ENCODE results near the gene ZBTB20. TPM values are rescaled to one million over a fixed set of nuclear protein-coding genes. Genes with fewer than 3 reads are reported as not detected.

Gene ZBTB20
- total and polyA plus RNA-seq, 2 of the 4 experiments (the other 2 are of a cell fraction) = 0.75 to 14.7 TPM

DNA sequence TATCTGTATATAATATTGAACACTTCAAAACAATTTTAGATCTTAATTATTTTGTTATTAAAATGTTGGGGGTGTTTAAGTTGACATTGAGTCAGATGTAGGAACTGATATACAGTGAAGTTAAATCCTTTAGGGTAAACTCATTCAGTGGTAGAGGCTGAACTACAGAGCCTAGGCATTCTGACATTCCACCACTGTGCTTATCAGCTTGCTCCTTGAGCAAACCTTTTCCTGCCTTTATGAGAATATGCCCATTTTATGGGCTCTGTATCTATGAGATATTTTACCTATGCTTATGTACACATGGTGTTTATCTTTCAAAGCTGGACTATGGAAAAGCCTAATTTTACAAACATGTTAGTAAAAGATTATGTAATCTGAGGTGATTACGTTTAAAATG, 407.5 kb downstream of the ZBTB20 start:
- H3K36me3 ChIP-seq (ENCODE audit: control insufficient read depth, insufficient read depth, low read length) = no peaks in the 10 kb centered on the region
- H4K91ac ChIP-seq (ENCODE audit: insufficient read depth, low read depth, low read length) = no peak overlapping the region
- H2AFZ ChIP-seq (replicated peaks; ENCODE audit: low read length, poor library complexity) = no peak overlapping the region
- no peak overlapping the region for H4K5ac ChIP-seq (ENCODE audit: low read depth, low read length)
- H3K4me2 ChIP-seq (ENCODE audit: low read depth, low read length) = no peak overlapping the region
- no peaks in the 10 kb centered on the region for H3K27me3 ChIP-seq (ENCODE audit: control insufficient read depth, insufficient read depth, low read length)
- no peak for DNase-seq
- CTCF ChIA-PET = interaction anchor here (0.7 kb wide), 1 partner anchor 1080 kb away, joined by 3 read pairs; no protein-coding TSS in a partner anchor
- no TSS peak for BruUV-seq (replicated peaks)
- POLR2A ChIA-PET (ENCODE audit: unreplicated experiment) = no interaction called here
- no peak overlapping the region for H2AK9ac ChIP-seq (replicated peaks; ENCODE audit: low read depth, low read length, poor library complexity)
- no peak overlapping the region for H3K9ac ChIP-seq (ENCODE audit: low read depth, low read length)
- H4K20me1 ChIP-seq (ENCODE audit: insufficient read depth, low read length) = no peaks in the 10 kb centered on the region
- no peak for ATAC-seq (ENCODE audit: low read depth)
- no peak overlapping the region for H2BK20ac ChIP-seq (ENCODE audit: low read depth, low read length)
- no peak overlapping the region for H3K56ac ChIP-seq (ENCODE audit: extremely low read depth, insufficient read depth, low read length)
- no peak overlapping the region for H3K18ac ChIP-seq (ENCODE audit: low read depth, low read length)
- no peak overlapping the region for H2BK5ac ChIP-seq (ENCODE audit: low read depth, low read length, poor library complexity, severe bottlenecking)
- dilution Hi-C loops (cut with HindIII; ENCODE audit: low sequenced_read_pairs, unreplicated experiment) (no loop called here), in situ Hi-C loops (cut with MboI; ENCODE audit: low sequenced_read_pairs) (no loop called here), intact Hi-C loops (cut with micrococcal nuclease) (no loop called here)
- TF ChIP-seq CTCF (conservative IDR thresholded peaks at IDR 0.05; ENCODE audit: low read depth, low read length) (no peak), MAZ (IDR thresholded peaks at IDR 0.05; ENCODE audit: borderline replicate concordance, low read depth, low read length) (no peak), SMC3 (IDR thresholded peaks at IDR 0.05; ENCODE audit: low read depth, low read length) (no peak), RFX5 (IDR thresholded peaks at IDR 0.05; ENCODE audit: low read depth, low read length) (no peak), FOS (IDR thresholded peaks at IDR 0.05; ENCODE audit: low read depth, low read length) (no peak), USF2 (IDR thresholded peaks at IDR 0.05; ENCODE audit: low read depth, low read length) (no peak), BHLHE40 (IDR thresholded peaks at IDR 0.05; ENCODE audit: low read depth, low read length) (no peak), CHD1 (IDR thresholded peaks at IDR 0.05; ENCODE audit: low read depth, low read length) (no peak), MAFK (IDR thresholded peaks at IDR 0.05; ENCODE audit: low read depth, low read length) (no peak), MXI1 (IDR thresholded peaks at IDR 0.05; ENCODE audit: borderline replicate concordance, low read depth, low read length) (no peak), NFE2L2 (IDR thresholded peaks at IDR 0.05; ENCODE audit: low read depth, low read length) (no peak), RCOR1 (IDR thresholded peaks at IDR 0.05; ENCODE audit: insufficient replicate concordance, low read length) (no peak), POLR2A (IDR thresholded peaks at IDR 0.05; ENCODE audit: low read depth, low read length) (no peak), RAD21 (IDR thresholded peaks at IDR 0.05; ENCODE audit: low read length) (no peak), CEBPB (IDR thresholded peaks at IDR 0.05; ENCODE audit: low read depth, low read length) (no peak)
- TF ChIP-seq, protein P1, sequence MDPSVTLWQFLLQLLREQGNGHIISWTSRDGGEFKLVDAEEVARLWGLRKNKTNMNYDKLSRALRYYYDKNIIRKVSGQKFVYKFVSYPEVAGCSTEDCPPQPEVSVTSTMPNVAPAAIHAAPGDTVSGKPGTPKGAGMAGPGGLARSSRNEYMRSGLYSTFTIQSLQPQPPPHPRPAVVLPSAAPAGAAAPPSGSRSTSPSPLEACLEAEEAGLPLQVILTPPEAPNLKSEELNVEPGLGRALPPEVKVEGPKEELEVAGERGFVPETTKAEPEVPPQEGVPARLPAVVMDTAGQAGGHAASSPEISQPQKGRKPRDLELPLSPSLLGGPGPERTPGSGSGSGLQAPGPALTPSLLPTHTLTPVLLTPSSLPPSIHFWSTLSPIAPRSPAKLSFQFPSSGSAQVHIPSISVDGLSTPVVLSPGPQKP (IDR thresholded peaks at IDR 0.05; ENCODE audit: borderline replicate concordance, low read depth, low read length) = no peak
- H3K14ac ChIP-seq (replicated peaks; ENCODE audit: low read depth, low read length) = no peak overlapping the region
- no peaks in the 10 kb centered on the region; the same call in 1 of the 2 replicates for H3K9me1 ChIP-seq (ENCODE audit: insufficient read depth, low read length)
- no peak overlapping the region for H3K23ac ChIP-seq (ENCODE audit: low read depth, low read length)
- H3K79me1 ChIP-seq (ENCODE audit: low read depth in 1 of 2, low read length in 2 of 2) = no peaks in the 10 kb centered on the region
- H3K27ac ChIP-seq (ENCODE audit: insufficient read depth, low read length) = no peak overlapping the region
- H3K9me3 ChIP-seq (ENCODE audit: control insufficient read depth, insufficient read depth, low read length) = no peaks in the 10 kb centered on the region
- H3K4ac ChIP-seq (ENCODE audit: low read depth, low read length) = no peak overlapping the region
- H2BK120ac ChIP-seq (ENCODE audit: low read depth, low read length) = no peak overlapping the region
- no CpG with 5 or more reads among the region's 1 CpG for WGBS, 2 experiments (ENCODE audit: extremely low coverage in 2 of 2, insufficient read length in 1 of 2)
- H2BK15ac ChIP-seq (ENCODE audit: low read depth, low read length) = no peak overlapping the region
- H2AK5ac ChIP-seq (ENCODE audit: low read depth, low read length) = no peak overlapping the region
- no peak overlapping the region for H3K4me3 ChIP-seq (ENCODE audit: insufficient read depth, low read depth, low read length)
- H3K4me1 ChIP-seq (ENCODE audit: control insufficient read depth, insufficient read depth, low read length) = no peaks in the 10 kb centered on the region
- H4K8ac ChIP-seq (ENCODE audit: low read depth in 2 of 2, low read length in 2 of 2) = no peak overlapping the region

Data from IMR-90 (cell line).